HCT116 (cell line): ENCODE measurements around the gene TXN. TPM values are rescaled to one million over a fixed set of nuclear protein-coding genes. Genes with fewer than 3 reads are reported as not detected.

Experiments
- ATAC-seq: fragments of 200-7000 bp; cut with Tn5 transposase; 2 replicates; pipeline ENCODE4 v1.9.1; 2020; ENCODE audit warnings: mild to moderate bottlenecking, moderate library complexity
- BruUV-seq: library from RNA; stranded (reverse); fragments of 400-500 nt; replicated peaks from 2 replicates; lab custom pipeline; 2021; lab: Mats Ljungman, UMichigan
- CTCF ChIA-PET: fragments of 300-600 bp; sonication (Branson Sonifier 250); formaldehyde crosslinking; loops from one replicate; lab custom pipeline; 2021; ENCODE audit warnings: antibody characterized with exemption; lab: Charles Lee
- POLR2A ChIA-PET: fragments of 300-600, 350-600 bp; sonication (Branson Sonifier 250); formaldehyde crosslinking; loops from one replicate; lab custom pipeline; 2021; ENCODE audit warnings: antibody characterized with exemption; lab: Charles Lee
- RAD21 ChIA-PET, 2 experiments: fragments of 300-600 bp; sonication (Branson Sonifier 250); formaldehyde crosslinking; loops; one replicate each; lab custom pipeline; 2023; ENCODE audit warnings: low total read pairs in 2 of 2; ENCODE audit not compliant: uncharacterized antibody in 2 of 2, unreplicated experiment in 2 of 2, low non-redundant PET in 1 of 2; lab: Charles Lee
- DNase-seq: peaks from one replicate; pipeline ENCODE4 v3.0.0-alpha.2; 2010; ENCODE audit warnings: low read depth, low spot score
- H2AFZ ChIP-seq: fragments of 200-600 bp; shearing (Covaris generic), sonication (generic); 2 replicates; pipeline ENCODE4 v1.6.1; 2017; ENCODE audit warnings: low read depth, mixed run types, mixed read lengths, antibody characterized with exemption, low read length; ENCODE audit not compliant: poor library complexity, severe bottlenecking
- H3K27ac ChIP-seq: 2 replicates; pipeline ENCODE4 v1.5.1; 2012; ENCODE audit warnings: low read depth, low read length
- H3K27me3 ChIP-seq: fragments of 200-600 bp; sonication (generic); 2 replicates; pipeline ENCODE4 v1.6.1; 2016; ENCODE audit warnings: mixed run types, low read length, mixed read lengths; ENCODE audit not compliant: insufficient read depth
- H3K36me3 ChIP-seq, 2 experiments: fragments of 200-500 bp in 1 of 2; fragments of 200-600 bp in 1 of 2; sonication (Bioruptor generic) in 1 of 2; sonication (generic) in 1 of 2; 2 replicates each; pipeline versions ENCODE4 v1.5.1 to v1.6.1; 2014 to 2016; ENCODE audit warnings: low read length in 2 of 2, inconsistent platforms in 1 of 2, mixed read lengths in 1 of 2, mixed run types in 1 of 2; ENCODE audit not compliant: insufficient read depth in 2 of 2, control insufficient read depth in 1 of 2
- H3K4me1 ChIP-seq, 2 experiments: fragments of 200-600 bp in 1 of 2; sonication (generic) in 1 of 2; 2 replicates each; pipeline versions ENCODE4 v1.5.1 to v1.6.1; 2012 to 2017; ENCODE audit warnings: low read length in 2 of 2, inconsistent platforms in 1 of 2, mild to moderate bottlenecking in 1 of 2, mixed read lengths in 1 of 2, mixed run types in 1 of 2, moderate library complexity in 1 of 2; ENCODE audit not compliant: insufficient read depth in 2 of 2, control insufficient read depth in 1 of 2
- H3K4me2 ChIP-seq: fragments of 200-600 bp; sonication (generic); 2 replicates; pipeline ENCODE4 v1.6.1; 2017; ENCODE audit warnings: mixed run types, low read length, mixed read lengths
- H3K4me3 ChIP-seq, 2 experiments: fragments of 200-600 bp in 1 of 2; sonication (generic) in 1 of 2; replicated peaks in 1 of 2; 2 replicates each; pipeline ENCODE4 v1.5.1; 2011 to 2016; ENCODE audit warnings: low read length in 2 of 2, control low read depth in 1 of 2, low read depth in 1 of 2, mild to moderate bottlenecking in 1 of 2, mixed read lengths in 1 of 2, mixed run types in 1 of 2
- H3K79me2 ChIP-seq: fragments of 200-600 bp; sonication (generic); 2 replicates; pipeline ENCODE4 v1.6.1; 2017; ENCODE audit warnings: mild to moderate bottlenecking, mixed run types, low read length, moderate library complexity, mixed read lengths; ENCODE audit not compliant: insufficient read depth
- H3K9ac ChIP-seq: fragments of 200-600 bp; sonication (generic); 2 replicates; pipeline ENCODE4 v1.6.1; 2016; ENCODE audit warnings: low read length, mixed read lengths
- H3K9me2 ChIP-seq: fragments of 200-600 bp; sonication (generic), shearing (Covaris generic); 2 replicates; pipeline ENCODE4 v1.6.1; 2017; ENCODE audit warnings: mixed run types, mild to moderate bottlenecking, moderate library complexity; ENCODE audit not compliant: insufficient read depth
- H3K9me3 ChIP-seq, 2 experiments: fragments of 200-500 bp in 1 of 2; fragments of 200-600 bp in 1 of 2; sonication (Bioruptor generic) in 1 of 2; sonication (generic) in 1 of 2; 2 replicates each; pipeline ENCODE4 v1.6.1; 2014 to 2017; ENCODE audit warnings: low read length in 2 of 2, mixed read lengths in 2 of 2, inconsistent platforms in 1 of 2, low read depth in 1 of 2, mild to moderate bottlenecking in 1 of 2, mixed run types in 1 of 2, moderate library complexity in 1 of 2; ENCODE audit not compliant: control insufficient read depth in 1 of 2, insufficient read depth in 1 of 2
- H4K20me1 ChIP-seq: fragments of 200-600 bp; sonication (generic), shearing (Covaris generic); 2 replicates; pipeline ENCODE4 v1.6.1; 2017; ENCODE audit warnings: mixed run types, mild to moderate bottlenecking, moderate library complexity; ENCODE audit not compliant: insufficient read depth
- CBX3 ChIP-seq: IDR thresholded peaks from 2 replicates; pipeline ENCODE4 v1.6.1; 2012; ENCODE audit warnings: low read depth
- CEBPB ChIP-seq: IDR thresholded peaks from 2 replicates; pipeline ENCODE4 v1.6.1; 2012; ENCODE audit warnings: low read depth
- EGR1 ChIP-seq: IDR thresholded peaks from 2 replicates; pipeline ENCODE4 v1.6.1; 2012; ENCODE audit warnings: low read depth
- ELF1 ChIP-seq: IDR thresholded peaks from 2 replicates; pipeline ENCODE4 v1.6.1; 2012; ENCODE audit warnings: low read depth, borderline replicate concordance
- EZH2phosphoT487 ChIP-seq: fragments of 200-600 bp; IDR thresholded peaks from 2 replicates; pipeline ENCODE4 v1.6.1; 2018; ENCODE audit warnings: antibody characterized with exemption, borderline replicate concordance
- JUND ChIP-seq: IDR thresholded peaks from 2 replicates; pipeline ENCODE4 v1.6.1; 2012
- MAX ChIP-seq: IDR thresholded peaks from 2 replicates; pipeline ENCODE4 v1.6.1; 2012
- POLR2A ChIP-seq: IDR thresholded peaks from 2 replicates; pipeline ENCODE4 v1.7.0; 2011; ENCODE audit warnings: borderline replicate concordance; ENCODE audit not compliant: insufficient read depth, insufficient read length; ENCODE audit errors: extremely low read depth
- POLR2AphosphoS5 ChIP-seq: IDR thresholded peaks from 2 replicates; pipeline ENCODE4 v1.6.1; 2011; ENCODE audit warnings: mild to moderate bottlenecking, low read depth, low read length, moderate library complexity
- RAD21 ChIP-seq: IDR thresholded peaks from 2 replicates; pipeline ENCODE4 v1.6.1; 2012; ENCODE audit warnings: low read depth, mild to moderate bottlenecking
- SIN3A ChIP-seq: IDR thresholded peaks from 2 replicates; pipeline ENCODE4 v1.6.1; 2012; ENCODE audit warnings: low read depth
- SP1 ChIP-seq: IDR thresholded peaks from 2 replicates; pipeline ENCODE4 v1.6.1; 2012; ENCODE audit warnings: low read depth
- SRF ChIP-seq: IDR thresholded peaks from 2 replicates; pipeline ENCODE4 v1.6.1; 2012; ENCODE audit warnings: low read depth
- TCF7L2 ChIP-seq: IDR thresholded peaks from 2 replicates; pipeline ENCODE4 v1.7.0; 2011; ENCODE audit warnings: borderline replicate concordance, inconsistent platforms; ENCODE audit not compliant: insufficient read depth, insufficient read length; ENCODE audit errors: extremely low read depth
- YY1 ChIP-seq: IDR thresholded peaks from 2 replicates; pipeline ENCODE4 v1.6.1; 2011; ENCODE audit warnings: low read length, low read depth, moderate library complexity, mild to moderate bottlenecking; ENCODE audit not compliant: insufficient replicate concordance; ENCODE audit errors: extremely low read depth
- ZFX ChIP-seq: fragments of 450-650 bp; IDR thresholded peaks from 2 replicates; pipeline ENCODE4 v1.6.1; 2017
- intact Hi-C: fragments of 100-400 bp; cut with micrococcal nuclease; formaldehyde crosslinking; loops from 2 replicates; pipeline ENCODE4 v1.10.0; 2022
- total RNA-seq: library from RNA; stranded (reverse); gene quantifications from one replicate; pipeline ENCODE4 v1.2.1, GENCODE V29; 2021; ENCODE audit not compliant: unreplicated experiment
- TF ChIP-seq, protein P1 (sequence below): IDR thresholded peaks from 2 replicates; pipeline ENCODE4 v1.6.1; 2012
- TF ChIP-seq, protein P2 (sequence below): IDR thresholded peaks from 2 replicates; pipeline ENCODE4 v1.6.1; 2012; ENCODE audit warnings: low read depth
- TF ChIP-seq, protein P3 (sequence below), 3 experiments: fragments of 200-600 bp in 1 of 3; sonication (generic) in 1 of 3; IDR thresholded peaks in 2 of 3; conservative IDR thresholded peaks in 1 of 3; 2 replicates each; pipeline ENCODE4 v1.5.1; 2012 to 2017; ENCODE audit warnings: low read depth in 2 of 3, low read length in 2 of 3, antibody characterized with exemption in 1 of 3, borderline replicate concordance in 1 of 3, control low read depth in 1 of 3, mild to moderate bottlenecking in 1 of 3, mixed read lengths in 1 of 3, mixed run types in 1 of 3, moderate library complexity in 1 of 3; ENCODE audit not compliant: insufficient read depth in 1 of 3

TXN gene
- total RNA-seq, 1 experiment from 2014 or later: 421 TPM

DNA sequence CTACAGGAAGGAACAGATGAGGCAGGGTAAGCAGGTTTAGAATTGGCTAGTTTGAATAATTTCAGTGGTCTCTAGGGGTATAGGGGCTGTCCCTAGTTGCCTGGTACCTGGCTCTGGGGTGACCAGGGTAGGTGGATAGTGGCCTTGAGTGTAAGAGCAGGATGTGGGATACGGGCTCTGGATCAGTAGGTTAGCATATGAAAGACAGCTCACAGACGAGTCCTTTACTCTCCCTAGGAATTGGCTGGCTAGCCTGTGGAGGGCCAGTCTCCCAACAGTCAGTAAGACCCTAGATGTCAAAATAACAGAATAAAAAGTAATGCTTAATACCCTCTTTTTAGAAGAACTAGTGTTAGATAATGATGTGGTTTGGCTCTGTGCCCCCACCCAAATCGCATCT is 31.7 kb downstream of the TXN start:
- Histone ChIP-seq H3K36me3 (no peaks in the 10 kb centered on the region), H3K9me3 (no peaks in the 10 kb centered on the region), H3K9ac (no peak overlapping the region), H3K9me2 (no peaks in the 10 kb centered on the region), H3K4me2 (no peak overlapping the region), H3K79me2 (no peaks in the 10 kb centered on the region), H3K27ac (no peak overlapping the region), H3K27me3 (no peaks in the 10 kb centered on the region), H3K4me1 (no peaks in the 10 kb centered on the region), H2AFZ (no peak overlapping the region), H4K20me1 (no peaks in the 10 kb centered on the region), H3K4me3 (no peak overlapping the region)
- ATAC-seq (no peak), DNase-seq (no peak)
- TF ChIP-seq JUND: no peak
- no peak for TF ChIP-seq ZFX
- TF ChIP-seq EZH2phosphoT487: no peak
- no peak for TF ChIP-seq EGR1
- no peak for TF ChIP-seq POLR2A
- TF ChIP-seq MAX: no peak
- TF ChIP-seq ELF1: no peak
- no peak for TF ChIP-seq TCF7L2
- no peak for TF ChIP-seq CBX3
- TF ChIP-seq, protein P1, sequence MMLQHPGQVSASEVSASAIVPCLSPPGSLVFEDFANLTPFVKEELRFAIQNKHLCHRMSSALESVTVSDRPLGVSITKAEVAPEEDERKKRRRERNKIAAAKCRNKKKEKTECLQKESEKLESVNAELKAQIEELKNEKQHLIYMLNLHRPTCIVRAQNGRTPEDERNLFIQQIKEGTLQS: no peak
- TF ChIP-seq, protein P2, sequence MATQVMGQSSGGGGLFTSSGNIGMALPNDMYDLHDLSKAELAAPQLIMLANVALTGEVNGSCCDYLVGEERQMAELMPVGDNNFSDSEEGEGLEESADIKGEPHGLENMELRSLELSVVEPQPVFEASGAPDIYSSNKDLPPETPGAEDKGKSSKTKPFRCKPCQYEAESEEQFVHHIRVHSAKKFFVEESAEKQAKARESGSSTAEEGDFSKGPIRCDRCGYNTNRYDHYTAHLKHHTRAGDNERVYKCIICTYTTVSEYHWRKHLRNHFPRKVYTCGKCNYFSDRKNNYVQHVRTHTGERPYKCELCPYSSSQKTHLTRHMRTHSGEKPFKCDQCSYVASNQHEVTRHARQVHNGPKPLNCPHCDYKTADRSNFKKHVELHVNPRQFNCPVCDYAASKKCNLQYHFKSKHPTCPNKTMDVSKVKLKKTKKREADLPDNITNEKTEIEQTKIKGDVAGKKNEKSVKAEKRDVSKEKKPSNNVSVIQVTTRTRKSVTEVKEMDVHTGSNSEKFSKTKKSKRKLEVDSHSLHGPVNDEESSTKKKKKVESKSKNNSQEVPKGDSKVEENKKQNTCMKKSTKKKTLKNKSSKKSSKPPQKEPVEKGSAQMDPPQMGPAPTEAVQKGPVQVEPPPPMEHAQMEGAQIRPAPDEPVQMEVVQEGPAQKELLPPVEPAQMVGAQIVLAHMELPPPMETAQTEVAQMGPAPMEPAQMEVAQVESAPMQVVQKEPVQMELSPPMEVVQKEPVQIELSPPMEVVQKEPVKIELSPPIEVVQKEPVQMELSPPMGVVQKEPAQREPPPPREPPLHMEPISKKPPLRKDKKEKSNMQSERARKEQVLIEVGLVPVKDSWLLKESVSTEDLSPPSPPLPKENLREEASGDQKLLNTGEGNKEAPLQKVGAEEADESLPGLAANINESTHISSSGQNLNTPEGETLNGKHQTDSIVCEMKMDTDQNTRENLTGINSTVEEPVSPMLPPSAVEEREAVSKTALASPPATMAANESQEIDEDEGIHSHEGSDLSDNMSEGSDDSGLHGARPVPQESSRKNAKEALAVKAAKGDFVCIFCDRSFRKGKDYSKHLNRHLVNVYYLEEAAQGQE: no peak
- TF ChIP-seq, protein P3, sequence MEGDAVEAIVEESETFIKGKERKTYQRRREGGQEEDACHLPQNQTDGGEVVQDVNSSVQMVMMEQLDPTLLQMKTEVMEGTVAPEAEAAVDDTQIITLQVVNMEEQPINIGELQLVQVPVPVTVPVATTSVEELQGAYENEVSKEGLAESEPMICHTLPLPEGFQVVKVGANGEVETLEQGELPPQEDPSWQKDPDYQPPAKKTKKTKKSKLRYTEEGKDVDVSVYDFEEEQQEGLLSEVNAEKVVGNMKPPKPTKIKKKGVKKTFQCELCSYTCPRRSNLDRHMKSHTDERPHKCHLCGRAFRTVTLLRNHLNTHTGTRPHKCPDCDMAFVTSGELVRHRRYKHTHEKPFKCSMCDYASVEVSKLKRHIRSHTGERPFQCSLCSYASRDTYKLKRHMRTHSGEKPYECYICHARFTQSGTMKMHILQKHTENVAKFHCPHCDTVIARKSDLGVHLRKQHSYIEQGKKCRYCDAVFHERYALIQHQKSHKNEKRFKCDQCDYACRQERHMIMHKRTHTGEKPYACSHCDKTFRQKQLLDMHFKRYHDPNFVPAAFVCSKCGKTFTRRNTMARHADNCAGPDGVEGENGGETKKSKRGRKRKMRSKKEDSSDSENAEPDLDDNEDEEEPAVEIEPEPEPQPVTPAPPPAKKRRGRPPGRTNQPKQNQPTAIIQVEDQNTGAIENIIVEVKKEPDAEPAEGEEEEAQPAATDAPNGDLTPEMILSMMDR (IDR thresholded peaks at IDR 0.05 in 2 of 3, conservative IDR thresholded peaks at IDR 0.05 in 1 of 3; ENCODE audit: borderline replicate concordance in 1 of 3, insufficient read depth in 1 of 3, low read depth in 2 of 3, low read length in 2 of 3): no peak
- TF ChIP-seq POLR2AphosphoS5: no peak
- no peak for TF ChIP-seq YY1
- TF ChIP-seq SP1: no peak
- no peak for TF ChIP-seq SRF
- no peak for TF ChIP-seq SIN3A
- TF ChIP-seq CEBPB: no peak
- TF ChIP-seq RAD21: no peak
- CTCF ChIA-PET: no interaction called here
- no TSS peak for BruUV-seq
- POLR2A ChIA-PET: no interaction called here
- intact Hi-C loops: no loop called here
- RAD21 ChIA-PET: no interaction called here
